OCI-LY1 (cell line): ENCODE results near the gene UIMC1.

Source experiments
- CTCF ChIP-seq: fragments of 200-600 bp; sonication (generic), shearing (Covaris generic); IDR thresholded peaks from 2 replicates; pipeline ENCODE4 v1.5.1; 2017; ENCODE audit warnings: mild to moderate bottlenecking, antibody characterized with exemption, low read length, moderate library complexity, mixed read lengths
- EZH2 ChIP-seq: fragments of 200-600 bp; sonication (generic), shearing (Covaris generic); IDR thresholded peaks from 2 replicates; pipeline ENCODE4 v1.8.0; 2017; ENCODE audit warnings: borderline replicate concordance, mixed run types, mild to moderate bottlenecking, antibody characterized with exemption, low read length, moderate library complexity, mixed read lengths

DNA sequence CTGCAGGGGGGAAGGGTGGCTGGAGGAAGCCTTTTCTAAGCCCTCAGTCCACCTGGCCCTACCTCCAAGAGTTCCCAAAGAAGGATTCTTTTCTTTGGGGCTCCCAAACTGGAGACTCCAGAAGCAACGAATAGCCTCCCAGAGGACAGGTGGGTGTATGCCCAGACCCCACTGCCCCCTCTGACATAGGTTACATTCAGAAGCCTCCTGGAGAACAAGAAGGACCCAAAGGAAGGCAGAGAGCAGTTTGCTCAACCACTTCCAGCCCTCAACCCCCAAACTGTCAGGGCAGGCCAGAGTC is 117.8 kb downstream of the UIMC1 start:
- no peak for TF ChIP-seq CTCF
- TF ChIP-seq EZH2: no peak
